Skeletal muscle satellite cell (primary cell): ENCODE measurements around the gene NOSIP.

Source experiments
- H3K27me3 ChIP-seq: 2 replicates; pipeline ENCODE4 v1.7.0; 2013; ENCODE audit warnings: low read length; ENCODE audit not compliant: control insufficient read depth, insufficient read depth
- H3K36me3 ChIP-seq: 2 replicates; pipeline ENCODE4 v1.7.0; 2013; ENCODE audit warnings: mild to moderate bottlenecking, control low read depth, low read length; ENCODE audit not compliant: insufficient read depth
- H3K4me1 ChIP-seq: 2 replicates; pipeline ENCODE4 v1.7.0; 2013; ENCODE audit warnings: low read length; ENCODE audit not compliant: control insufficient read depth, insufficient read depth
- H3K4me2 ChIP-seq: 2 replicates; pipeline ENCODE4 v1.7.0; 2013; ENCODE audit warnings: mild to moderate bottlenecking, low read length
- H3K4me3 ChIP-seq: 2 replicates; pipeline ENCODE4 v1.7.0; 2013; ENCODE audit warnings: low read length
- H3K9ac ChIP-seq: 2 replicates; pipeline ENCODE4 v1.7.0; 2013; ENCODE audit warnings: mild to moderate bottlenecking, low read depth, low read length, moderate library complexity
- H3K9me3 ChIP-seq: replicated peaks from 2 replicates; pipeline ENCODE4 v1.7.0; 2013; ENCODE audit warnings: mild to moderate bottlenecking, control low read depth, low read length

Gene NOSIP

DNA sequence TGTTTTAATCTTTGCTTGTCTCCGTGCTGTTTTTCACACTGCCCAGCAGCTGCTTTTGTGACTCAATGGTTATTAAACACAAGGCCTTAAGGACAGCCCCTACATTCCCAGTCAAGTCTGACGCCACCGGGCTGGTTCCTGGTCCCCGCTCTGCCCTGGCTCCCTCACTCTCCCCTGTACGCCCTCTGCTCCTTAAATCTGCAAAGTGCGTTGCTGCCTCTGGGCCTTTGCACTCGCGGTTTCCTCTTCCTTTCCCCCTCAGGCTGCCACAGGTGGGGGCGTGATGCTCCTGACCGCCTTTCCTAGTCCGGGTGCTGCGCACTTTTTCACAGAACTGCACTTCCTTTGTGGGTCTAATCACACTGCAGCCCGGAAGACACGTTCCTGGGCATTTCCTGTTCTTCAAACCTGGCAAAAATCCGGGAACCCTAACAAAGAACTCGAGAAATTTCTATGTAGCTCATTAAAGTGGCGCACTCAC is 25.6 kb downstream of the NOSIP start:
- Histone ChIP-seq H3K9ac (no peak overlapping the region), H3K4me1 (peaks cover 18% of the 10 kb centered on the region), H3K27me3 (no peaks in the 10 kb centered on the region), H3K4me3 (no peak overlapping the region), H3K36me3 (peaks cover 50% of the 10 kb centered on the region), H3K4me2 (no peak overlapping the region), H3K9me3 (no peaks in the 10 kb centered on the region)

DNA sequence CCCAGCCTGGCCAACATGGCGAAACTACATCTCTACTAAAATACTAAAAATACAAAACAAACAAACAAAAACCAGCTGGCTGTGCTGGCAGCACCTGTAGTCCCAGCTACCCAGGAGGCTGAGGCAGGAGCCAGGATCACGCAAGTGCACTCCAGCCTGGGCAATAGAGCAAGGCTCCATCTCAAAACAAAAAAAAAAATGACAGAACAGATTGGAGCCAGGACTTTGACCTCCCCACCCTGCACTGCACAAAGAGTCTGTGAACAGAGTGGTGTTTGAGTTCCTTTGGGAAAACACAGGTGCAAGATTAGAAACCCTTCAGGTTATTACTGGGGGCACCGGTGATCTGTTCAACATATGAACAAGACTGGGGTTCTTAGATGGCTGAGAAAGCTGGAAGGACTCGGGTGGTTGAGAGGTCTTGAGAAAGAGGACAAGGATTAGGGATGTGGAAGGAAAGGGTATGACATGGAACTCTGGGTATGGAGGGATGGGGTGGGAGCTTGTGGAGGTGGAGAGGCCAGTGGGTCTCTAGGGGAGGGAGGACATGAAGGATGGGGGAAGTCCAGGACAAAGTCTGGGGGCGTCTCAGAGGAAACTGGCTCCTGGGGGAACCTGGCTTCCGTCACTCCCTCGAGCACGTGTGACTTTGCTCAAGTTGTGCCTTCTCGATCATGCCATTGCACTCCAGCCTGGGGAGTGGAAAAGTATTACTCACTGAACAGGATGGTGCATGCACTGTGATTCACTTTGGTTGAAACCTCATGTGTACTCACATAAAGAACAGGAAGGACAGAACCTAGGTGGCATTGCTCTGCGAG is 26.7 kb downstream of the NOSIP start:
- H3K4me3 ChIP-seq, result no peak overlapping the region
- peaks cover 42% of the 10 kb centered on the region for H3K36me3 ChIP-seq
- no peaks in the 10 kb centered on the region for H3K9me3 ChIP-seq
- H3K4me1 ChIP-seq, result peaks cover 18% of the 10 kb centered on the region
- H3K4me2 ChIP-seq, result peak overlapping the region; percentile 2
- peak overlapping the region; percentile 4 for H3K9ac ChIP-seq
- H3K27me3 ChIP-seq, result no peaks in the 10 kb centered on the region

DNA sequence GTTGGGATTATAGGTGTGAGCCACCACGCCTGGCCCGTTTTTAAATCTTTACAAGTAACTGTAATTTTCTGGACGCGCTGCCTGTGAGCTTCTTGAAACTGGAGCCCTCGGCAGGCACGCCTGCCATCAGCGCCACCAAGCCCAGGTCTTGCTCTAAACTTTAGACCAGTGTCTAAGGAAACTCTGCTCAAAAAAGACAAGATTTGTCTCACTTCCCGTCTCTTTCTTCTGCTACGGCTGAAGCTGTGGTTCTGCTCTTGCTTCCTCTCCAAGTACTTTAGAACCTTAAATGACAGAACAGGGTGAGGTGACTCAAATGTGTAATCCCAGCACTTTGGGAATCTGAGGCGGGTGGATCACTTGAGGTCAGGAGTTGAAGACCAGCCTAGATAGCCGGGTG is 27.6 kb downstream of the NOSIP start:
- no peak overlapping the region for H3K4me2 ChIP-seq
- H3K36me3 ChIP-seq, result peaks cover 37% of the 10 kb centered on the region
- no peaks in the 10 kb centered on the region for H3K9me3 ChIP-seq
- H3K4me1 ChIP-seq, result peaks cover 18% of the 10 kb centered on the region
- no peak overlapping the region for H3K9ac ChIP-seq
- H3K27me3 ChIP-seq, result no peaks in the 10 kb centered on the region
- no peak overlapping the region for H3K4me3 ChIP-seq

DNA sequence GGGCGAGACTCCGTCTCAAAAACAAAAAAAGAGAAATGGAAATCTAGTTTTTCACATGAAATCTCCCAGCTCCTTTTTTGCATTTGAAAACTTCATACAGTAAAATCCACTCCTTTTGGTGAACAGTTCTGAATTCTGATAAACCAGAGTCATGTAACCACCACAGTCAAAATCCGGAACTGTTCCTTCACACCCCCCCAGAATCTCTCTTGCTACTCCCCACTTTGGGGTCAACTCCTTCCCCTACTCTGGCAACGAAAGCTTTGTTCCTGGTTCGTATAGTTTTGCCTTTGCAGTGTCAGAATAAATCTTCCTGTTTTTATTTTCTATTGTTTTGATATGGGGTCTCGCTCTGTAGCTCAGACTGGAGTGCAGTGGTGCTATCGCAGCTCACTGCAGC is 28.8 kb downstream of the NOSIP start:
- no peaks in the 10 kb centered on the region for H3K9me3 ChIP-seq
- H3K27me3 ChIP-seq, result no peaks in the 10 kb centered on the region
- H3K4me3 ChIP-seq, result no peak overlapping the region
- H3K36me3 ChIP-seq, result peaks cover 25% of the 10 kb centered on the region
- H3K4me2 ChIP-seq, result no peak overlapping the region
- H3K4me1 ChIP-seq, result peaks cover 21% of the 10 kb centered on the region
- no peak overlapping the region for H3K9ac ChIP-seq

DNA sequence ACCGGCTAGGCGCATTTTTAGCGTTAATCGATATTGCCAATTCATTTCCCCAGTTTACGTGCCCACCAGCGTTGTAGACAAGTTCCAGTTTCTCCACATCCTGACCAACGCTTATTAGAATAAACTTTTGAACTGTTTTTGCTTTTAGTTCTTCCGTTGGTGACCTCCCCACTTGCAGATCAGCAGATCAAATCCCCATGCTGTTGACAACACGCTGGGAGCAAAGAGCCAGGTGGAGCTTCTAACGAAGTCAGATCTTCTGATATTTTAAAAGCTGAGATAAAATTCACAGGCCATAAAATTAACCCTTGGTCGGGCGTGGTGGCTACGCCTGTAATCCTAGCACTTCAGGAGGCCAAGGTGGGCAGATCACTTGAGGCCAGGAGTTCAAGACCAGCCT is 31.3 kb downstream of the NOSIP start:
- H3K4me2 ChIP-seq, result no peak overlapping the region
- H3K9ac ChIP-seq, result no peak overlapping the region
- no peaks in the 10 kb centered on the region for H3K27me3 ChIP-seq
- H3K4me3 ChIP-seq, result no peak overlapping the region
- H3K9me3 ChIP-seq, result no peaks in the 10 kb centered on the region
- H3K4me1 ChIP-seq, result peaks cover 11% of the 10 kb centered on the region
- peaks cover 11% of the 10 kb centered on the region for H3K36me3 ChIP-seq

DNA sequence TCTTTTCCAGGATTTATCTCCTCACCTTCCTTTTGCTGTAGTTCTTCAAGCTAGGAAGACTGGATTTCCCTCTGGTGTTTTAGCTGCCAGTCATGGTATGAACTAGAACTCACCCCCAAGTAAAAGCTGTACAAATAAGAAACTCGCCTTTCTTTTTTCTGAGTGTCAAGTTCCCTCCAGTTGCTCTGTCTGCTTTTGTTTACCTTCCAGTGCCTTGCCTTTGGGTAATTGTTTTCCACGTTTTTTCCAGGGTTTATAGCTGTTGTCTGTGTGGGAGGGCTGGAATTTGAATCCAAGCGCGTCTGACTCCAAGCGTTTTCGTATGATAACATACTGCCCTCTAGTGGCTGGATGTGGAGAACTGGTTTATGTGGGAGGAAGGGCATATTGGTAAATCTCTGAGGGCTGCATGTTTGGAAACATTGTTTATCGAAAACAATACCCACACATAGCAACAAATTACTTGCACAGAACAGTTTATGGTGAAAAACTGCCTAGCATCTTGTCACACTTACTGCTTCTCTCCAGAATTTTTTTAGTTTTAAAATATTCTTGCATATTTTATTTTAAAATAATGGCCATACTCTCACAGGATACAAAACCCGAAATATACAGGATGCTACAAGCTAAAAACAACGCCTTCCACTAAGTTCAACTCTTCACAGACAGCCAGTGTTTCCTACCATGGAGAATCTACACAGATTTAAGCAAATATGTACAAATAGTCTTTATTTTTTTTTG is 33.4 kb downstream of the NOSIP start:
- no peaks in the 10 kb centered on the region for H3K27me3 ChIP-seq
- peaks cover 18% of the 10 kb centered on the region for H3K36me3 ChIP-seq
- H3K9me3 ChIP-seq, result no peaks in the 10 kb centered on the region
- H3K4me2 ChIP-seq, result peak overlapping the region; percentile 26
- H3K4me1 ChIP-seq, result peaks cover 3% of the 10 kb centered on the region
- no peak overlapping the region for H3K9ac ChIP-seq
- H3K4me3 ChIP-seq, result no peak overlapping the region

DNA sequence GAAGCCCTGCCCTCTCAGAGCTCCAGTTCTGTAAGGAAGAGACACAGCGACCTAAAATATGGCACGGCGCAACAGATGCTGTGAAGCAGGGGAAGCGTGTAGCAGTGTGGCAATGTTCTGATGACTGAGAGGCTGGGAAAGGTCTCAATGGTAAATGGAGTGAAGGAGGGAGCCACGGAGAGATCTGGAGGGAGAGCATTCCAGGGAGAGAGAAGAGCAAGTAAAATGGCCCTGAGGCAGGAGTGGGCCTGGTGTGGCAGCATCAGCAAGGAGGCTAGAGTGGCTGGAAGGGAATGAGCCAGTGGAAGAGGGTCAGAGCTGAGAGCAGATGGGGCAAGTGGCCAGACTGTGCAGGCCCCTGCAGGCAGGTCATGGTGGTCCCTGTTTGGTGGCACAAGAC is 36.2 kb downstream of the NOSIP start:
- Histone ChIP-seq H3K9me3 (no peaks in the 10 kb centered on the region), H3K36me3 (peaks cover 36% of the 10 kb centered on the region), H3K27me3 (no peaks in the 10 kb centered on the region), H3K4me2 (no peak overlapping the region), H3K4me1 (peaks cover 3% of the 10 kb centered on the region), H3K9ac (no peak overlapping the region), H3K4me3 (no peak overlapping the region)

DNA sequence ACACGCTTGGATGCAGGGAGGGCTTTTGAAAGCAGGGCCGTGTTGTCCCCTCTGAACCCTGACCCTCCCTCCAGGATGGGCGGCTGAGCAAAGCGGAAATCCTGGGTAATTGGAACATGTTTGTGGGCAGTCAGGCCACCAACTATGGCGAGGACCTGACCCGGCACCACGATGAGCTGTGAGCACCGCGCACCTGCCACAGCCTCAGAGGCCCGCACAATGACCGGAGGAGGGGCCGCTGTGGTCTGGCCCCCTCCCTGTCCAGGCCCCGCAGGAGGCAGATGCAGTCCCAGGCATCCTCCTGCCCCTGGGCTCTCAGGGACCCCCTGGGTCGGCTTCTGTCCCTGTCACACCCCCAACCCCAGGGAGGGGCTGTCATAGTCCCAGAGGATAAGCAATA is 37.3 kb downstream of the NOSIP start:
- Histone ChIP-seq H3K4me3 (no peak overlapping the region), H3K4me1 (peaks cover 3% of the 10 kb centered on the region), H3K9me3 (no peaks in the 10 kb centered on the region), H3K27me3 (no peaks in the 10 kb centered on the region), H3K9ac (no peak overlapping the region), H3K4me2 (no peak overlapping the region), H3K36me3 (peaks cover 40% of the 10 kb centered on the region)

DNA sequence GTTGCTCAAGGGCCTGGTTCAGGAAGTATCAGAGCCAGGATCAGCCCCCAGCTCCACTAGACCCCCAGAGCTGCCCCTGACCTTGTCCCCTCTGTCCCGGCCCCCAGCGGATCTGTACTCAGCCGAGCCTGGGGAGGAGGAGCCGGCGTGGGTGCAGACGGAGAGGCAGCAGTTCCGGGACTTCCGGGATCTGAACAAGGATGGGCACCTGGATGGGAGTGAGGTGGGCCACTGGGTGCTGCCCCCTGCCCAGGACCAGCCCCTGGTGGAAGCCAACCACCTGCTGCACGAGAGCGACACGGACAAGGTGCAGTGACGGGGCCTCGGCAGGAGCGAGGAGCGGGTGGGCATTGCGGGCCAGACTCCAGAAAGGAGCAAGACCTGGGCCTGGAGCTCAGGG is 37.9 kb downstream of the NOSIP start:
- no peak overlapping the region for H3K4me2 ChIP-seq
- no peaks in the 10 kb centered on the region for H3K9me3 ChIP-seq
- no peaks in the 10 kb centered on the region for H3K27me3 ChIP-seq
- H3K36me3 ChIP-seq, result peaks cover 42% of the 10 kb centered on the region
- H3K4me3 ChIP-seq, result no peak overlapping the region
- no peak overlapping the region for H3K9ac ChIP-seq
- H3K4me1 ChIP-seq, result peaks cover 3% of the 10 kb centered on the region

DNA sequence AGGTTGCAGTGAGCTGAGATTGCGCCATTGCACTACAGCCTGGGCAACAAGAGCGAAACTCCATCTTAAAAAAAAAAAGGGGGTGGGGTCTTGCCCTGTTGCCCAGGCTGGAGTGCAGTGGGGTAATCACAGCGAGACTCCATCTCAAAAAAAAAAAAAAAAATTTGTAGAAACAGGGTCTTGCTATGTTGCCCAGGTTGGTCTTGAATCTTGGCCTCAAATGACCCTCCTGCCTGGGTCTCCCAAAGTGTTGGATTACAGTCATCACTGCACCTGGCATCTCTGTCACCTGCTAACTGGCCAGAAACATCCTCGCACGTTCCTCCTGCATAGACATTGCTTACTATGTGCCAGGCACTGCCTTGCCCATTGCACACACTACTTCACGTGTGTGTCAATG is 38.4 kb downstream of the NOSIP start:
- H3K9me3 ChIP-seq, result no peaks in the 10 kb centered on the region
- no peak overlapping the region for H3K9ac ChIP-seq
- no peaks in the 10 kb centered on the region for H3K27me3 ChIP-seq
- H3K4me1 ChIP-seq, result peaks cover 3% of the 10 kb centered on the region
- H3K4me2 ChIP-seq, result no peak overlapping the region
- peaks cover 47% of the 10 kb centered on the region for H3K36me3 ChIP-seq
- no peak overlapping the region for H3K4me3 ChIP-seq

DNA sequence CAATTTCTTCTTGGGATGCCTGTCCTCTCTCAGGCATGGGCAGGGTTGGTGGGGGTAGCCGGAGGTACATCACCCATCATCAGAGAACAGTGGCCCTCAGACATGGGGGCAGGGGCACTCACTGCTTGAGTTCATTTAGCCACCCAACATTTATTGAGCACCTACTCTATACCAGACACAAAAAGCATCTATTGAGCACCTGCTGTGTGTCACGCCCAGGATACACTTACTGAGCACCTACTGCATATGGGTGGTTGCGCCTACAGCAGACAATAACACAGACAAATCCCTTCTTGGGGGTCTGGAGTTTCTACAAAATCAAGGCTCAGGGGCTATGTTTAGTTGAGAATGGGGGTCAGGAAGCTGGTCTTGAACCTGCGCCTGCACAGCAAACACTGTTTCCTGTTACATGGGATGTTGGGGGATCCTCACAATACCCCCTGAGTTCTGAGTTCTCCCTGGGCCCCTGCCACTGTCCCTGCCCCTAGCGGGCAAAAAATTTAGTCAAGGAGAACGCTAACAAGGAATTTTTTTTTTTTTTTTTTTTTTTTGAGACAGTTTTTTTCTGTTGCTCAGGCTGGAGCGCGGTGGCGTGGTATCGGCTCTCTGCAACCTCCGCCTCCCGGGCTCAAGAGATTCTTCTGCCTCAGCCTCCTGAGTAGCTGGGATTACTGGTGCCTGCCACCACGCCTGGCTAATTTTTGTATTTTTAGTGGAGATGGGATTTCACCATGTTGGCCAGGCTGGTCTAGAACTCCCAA is 41.0 kb downstream of the NOSIP start:
- Histone ChIP-seq H3K4me1 (peaks cover under 1% of the 10 kb centered on the region), H3K27me3 (no peaks in the 10 kb centered on the region), H3K9me3 (no peaks in the 10 kb centered on the region), H3K9ac (no peak overlapping the region), H3K4me2 (no peak overlapping the region), H3K36me3 (peaks cover 61% of the 10 kb centered on the region), H3K4me3 (no peak overlapping the region)
